ENCODE results near the gene CHPT1. TPM values are rescaled to one million over a fixed set of nuclear protein-coding genes. Genes with fewer than 3 reads are reported as not detected.

Gene CHPT1
- total RNA-seq, 2 experiments from 2014 or later = 17.1 to 20.0 TPM

DNA sequence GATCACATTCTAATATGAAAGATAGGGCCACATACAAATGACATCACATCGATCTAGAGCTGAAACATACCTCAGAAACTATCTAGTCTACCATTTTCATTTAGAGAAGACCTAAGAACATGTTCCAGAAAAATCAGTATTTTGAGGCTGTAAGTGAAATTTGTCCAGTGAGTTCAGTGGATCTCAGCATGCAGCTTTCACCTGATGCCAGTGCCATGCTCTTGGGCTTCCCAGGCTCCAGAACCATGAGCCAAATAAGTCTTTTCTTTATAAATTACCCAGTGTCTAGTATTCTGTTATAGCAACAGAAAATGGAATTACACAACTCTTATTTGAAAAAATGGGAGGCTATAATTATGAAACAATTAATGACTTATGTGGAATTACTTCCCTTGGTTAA lies 9.0 kb downstream of the CHPT1 start:
- CTCF ChIA-PET = interaction anchor here (0.6 kb wide), 1 partner anchor 118 kb away, joined by 3 read pairs; no protein-coding TSS in a partner anchor
- intact Hi-C loops (cut with micrococcal nuclease) = no loop called here

GRCh38 chr12:101707131-101707782 lies 9.8 kb downstream of the CHPT1 start:
- Mint-ChIP-seq H3K9me3 (no peaks in the 10 kb centered on the region), H3K27ac (no peak overlapping the region), H3K4me3 (no peak overlapping the region), H3K36me3 (ENCODE audit: low read depth) (no peaks in the 10 kb centered on the region), H3K27me3 (ENCODE audit: low read depth) (no peaks in the 10 kb centered on the region), H3K4me1 (ENCODE audit: low read depth) (peaks cover 20% of the 10 kb centered on the region)
- intact Hi-C loops (cut with micrococcal nuclease) = no loop called here
- CTCF ChIA-PET = no interaction called here
- no peak for DNase-seq

More for the DNA sequence above, 9.0 kb downstream of the CHPT1 start:
- Mint-ChIP-seq H3K4me1 (ENCODE audit: low read depth) (peaks cover 22% of the 10 kb centered on the region), H3K27me3 (ENCODE audit: low read depth) (no peaks in the 10 kb centered on the region), H3K27ac (no peak overlapping the region), H3K9me3 (no peaks in the 10 kb centered on the region), H3K4me3 (no peak overlapping the region), H3K36me3 (ENCODE audit: low read depth) (no peaks in the 10 kb centered on the region)
- no peak for DNase-seq

DNA sequence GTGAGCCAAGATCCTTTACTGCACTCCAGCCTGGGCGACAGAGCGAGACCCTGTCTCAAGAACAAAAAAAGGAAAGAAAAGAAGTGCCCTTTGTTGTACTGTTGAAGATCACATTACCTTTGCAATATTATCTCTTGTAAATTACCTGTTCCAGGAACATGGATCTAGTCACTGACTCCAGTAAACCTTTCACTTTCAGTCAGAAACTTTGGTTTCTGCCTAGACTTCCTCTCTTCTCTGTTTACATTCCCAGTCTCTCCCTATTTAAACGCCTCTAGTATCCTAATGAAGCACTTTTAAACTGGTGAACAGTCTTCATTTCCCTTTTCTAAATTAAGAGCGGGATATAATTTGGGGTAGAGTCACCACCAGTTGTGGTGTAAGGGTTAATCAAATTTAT lies 12.8 kb downstream of the CHPT1 start:
- H3K27me3 Mint-ChIP-seq (ENCODE audit: low read depth) = no peaks in the 10 kb centered on the region
- CTCF ChIA-PET = no interaction called here
- no peak for DNase-seq
- H3K4me3 Mint-ChIP-seq = no peak overlapping the region
- H3K9me3 Mint-ChIP-seq = no peaks in the 10 kb centered on the region
- peaks cover 20% of the 10 kb centered on the region for H3K4me1 Mint-ChIP-seq (ENCODE audit: low read depth)
- no peaks in the 10 kb centered on the region for H3K36me3 Mint-ChIP-seq (ENCODE audit: low read depth)
- no peak overlapping the region for H3K27ac Mint-ChIP-seq
- intact Hi-C loops (cut with micrococcal nuclease) = no loop called here

- intact Hi-C loops (cut with micrococcal nuclease) = no loop called here
- H3K36me3 Mint-ChIP-seq (ENCODE audit: low read depth) = peaks cover 3% of the 10 kb centered on the region
- CTCF ChIA-PET = interaction anchor here (0.5 kb wide), 1 partner anchor 173 kb away, joined by 4 read pairs; no protein-coding TSS in a partner anchor
These were observed 15.7 kb downstream of the CHPT1 start for GRCh38 chr12:101713059-101713682.

GRCh38 chr12:101713930-101714329 lies 16.5 kb downstream of the CHPT1 start:
- H3K4me3 Mint-ChIP-seq = no peak overlapping the region
- intact Hi-C loops (cut with micrococcal nuclease) = no loop called here
- H3K27ac Mint-ChIP-seq = no peak overlapping the region
- peaks cover 3% of the 10 kb centered on the region for H3K36me3 Mint-ChIP-seq (ENCODE audit: low read depth)
- H3K4me1 Mint-ChIP-seq (ENCODE audit: low read depth) = peaks cover 14% of the 10 kb centered on the region
- CTCF ChIA-PET = interaction anchor here (0.9 kb wide), 1 partner anchor 126 kb away, joined by 3 read pairs; no protein-coding TSS in a partner anchor
- DNase-seq = no peak
- H3K27me3 Mint-ChIP-seq (ENCODE audit: low read depth) = no peaks in the 10 kb centered on the region
- H3K9me3 Mint-ChIP-seq = no peaks in the 10 kb centered on the region

More at GRCh38 chr12:101713059-101713682, 15.7 kb downstream of the CHPT1 start:
- Mint-ChIP-seq H3K4me3 (no peak overlapping the region), H3K27me3 (ENCODE audit: low read depth) (no peaks in the 10 kb centered on the region), H3K9me3 (no peaks in the 10 kb centered on the region), H3K4me1 (ENCODE audit: low read depth) (peaks cover 15% of the 10 kb centered on the region), H3K27ac (no peak overlapping the region)
- no peak for DNase-seq

DNA sequence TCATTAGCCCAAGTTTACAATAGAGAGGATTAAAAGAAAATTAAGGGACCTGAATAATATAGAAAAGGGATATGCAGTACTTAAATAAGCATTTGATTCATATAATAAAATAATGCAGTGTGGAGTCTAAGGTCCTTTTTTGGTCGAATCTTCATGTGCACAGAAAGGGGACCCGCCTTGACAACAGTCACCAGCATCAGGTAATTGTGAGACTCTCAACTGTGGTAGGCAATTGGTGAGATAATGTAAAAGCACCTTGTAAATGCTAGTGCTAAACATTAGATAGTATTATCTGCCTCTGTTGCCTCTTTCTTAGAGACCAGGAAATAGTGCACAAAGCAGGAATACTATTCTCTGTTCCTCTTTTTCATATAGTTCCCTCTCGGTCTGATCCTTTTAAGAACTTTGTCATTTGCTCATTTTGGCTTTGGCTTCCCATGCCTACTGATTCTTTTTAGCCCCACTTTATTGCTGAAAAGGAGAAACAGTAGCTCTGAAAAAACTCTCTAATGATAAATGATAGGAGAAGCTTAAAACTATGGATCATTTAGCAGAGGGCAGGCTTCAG lies 17.5 kb downstream of the CHPT1 start:
- no peak overlapping the region for H3K4me3 Mint-ChIP-seq
- no peak for DNase-seq
- intact Hi-C loops (cut with micrococcal nuclease) = no loop called here
- CTCF ChIA-PET = interaction anchor here (1.0 kb wide), 1 partner anchor 225 kb away, joined by 6 read pairs; no protein-coding TSS in a partner anchor
- no peaks in the 10 kb centered on the region for H3K27me3 Mint-ChIP-seq (ENCODE audit: low read depth)
- H3K4me1 Mint-ChIP-seq (ENCODE audit: low read depth) = peaks cover 7% of the 10 kb centered on the region
- H3K9me3 Mint-ChIP-seq = no peaks in the 10 kb centered on the region
- H3K36me3 Mint-ChIP-seq (ENCODE audit: low read depth) = peaks cover 3% of the 10 kb centered on the region
- no peak overlapping the region for H3K27ac Mint-ChIP-seq

DNA sequence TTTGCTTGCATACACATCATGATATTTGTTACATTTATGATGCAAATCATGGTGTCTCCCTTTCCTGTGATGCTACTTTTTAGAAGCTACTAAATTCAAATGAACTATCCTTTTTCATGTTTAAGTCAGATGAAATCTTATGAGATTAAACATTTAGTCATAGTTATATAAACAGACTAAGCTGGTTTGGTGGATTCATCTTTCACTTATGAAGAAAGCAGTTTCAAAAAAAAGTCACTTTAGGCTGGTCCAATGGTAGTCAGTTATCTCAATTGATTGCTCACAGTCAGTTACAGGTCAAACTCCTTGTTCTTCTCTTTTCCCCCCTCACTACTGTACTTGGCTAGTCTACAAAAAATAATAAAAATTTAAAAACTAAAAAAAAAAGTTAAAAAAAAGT lies 22.1 kb downstream of the CHPT1 start:
- CTCF ChIA-PET = interaction anchor here (0.7 to 1.0 kb wide), 2 partner anchors 40 to 229 kb away, joined by 3 read pairs; no protein-coding TSS in a partner anchor
- H3K4me3 Mint-ChIP-seq = no peak overlapping the region

DNA sequence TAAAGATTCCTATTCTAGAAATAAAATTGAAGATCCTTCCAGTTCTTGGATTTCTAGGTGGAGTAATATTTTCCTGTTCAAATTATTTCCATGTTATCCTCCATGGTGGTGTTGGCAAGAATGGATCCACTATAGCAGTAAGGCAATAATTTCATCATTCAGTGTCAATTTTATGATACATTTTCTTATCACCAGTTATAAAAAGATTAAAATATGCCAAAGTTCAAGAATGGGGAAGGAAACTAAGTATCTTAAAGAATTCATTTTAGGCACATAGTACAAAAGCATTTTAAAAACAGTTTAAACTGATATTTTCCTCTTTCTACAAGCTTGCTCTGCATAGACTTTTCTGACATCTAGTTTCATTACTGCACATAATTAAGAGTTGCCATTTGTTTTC lies 22.7 kb downstream of the CHPT1 start:
- CTCF ChIA-PET = interaction anchor here (0.7 to 1.0 kb wide), 2 partner anchors 40 to 229 kb away, joined by 3 read pairs; no protein-coding TSS in a partner anchor
- H3K27me3 Mint-ChIP-seq (ENCODE audit: low read depth) = no peaks in the 10 kb centered on the region

More for the DNA sequence above, 22.1 kb downstream of the CHPT1 start:
- peaks cover 3% of the 10 kb centered on the region for H3K36me3 Mint-ChIP-seq (ENCODE audit: low read depth)
- no peaks in the 10 kb centered on the region for H3K9me3 Mint-ChIP-seq
- no peaks in the 10 kb centered on the region for H3K27me3 Mint-ChIP-seq (ENCODE audit: low read depth)
- no peak for DNase-seq
- intact Hi-C loops (cut with micrococcal nuclease) = no loop called here
- no peaks in the 10 kb centered on the region for H3K4me1 Mint-ChIP-seq (ENCODE audit: low read depth)
- no peak overlapping the region for H3K27ac Mint-ChIP-seq

GRCh38 chr12:101722392-101722791 lies 25.0 kb downstream of the CHPT1 start:
- H3K27me3 Mint-ChIP-seq (ENCODE audit: low read depth) = no peaks in the 10 kb centered on the region
- no peak overlapping the region for H3K27ac Mint-ChIP-seq
- no peak for DNase-seq
- peaks cover 5% of the 10 kb centered on the region for H3K4me1 Mint-ChIP-seq (ENCODE audit: low read depth)
- CTCF ChIA-PET = interaction anchor here (0.6 to 2.0 kb wide), 3 partner anchors 32 to 307 kb away, joined by 3 to 5 read pairs (median 5); partner anchors contain the start of gene GNPTAB
- intact Hi-C loops (cut with micrococcal nuclease) = no loop called here
- peaks cover 7% of the 10 kb centered on the region for H3K36me3 Mint-ChIP-seq (ENCODE audit: low read depth)
- no peak overlapping the region for H3K4me3 Mint-ChIP-seq
- H3K9me3 Mint-ChIP-seq = no peaks in the 10 kb centered on the region

More for the DNA sequence above, 22.7 kb downstream of the CHPT1 start:
- Mint-ChIP-seq H3K4me3 (no peak overlapping the region), H3K27ac (no peak overlapping the region), H3K4me1 (ENCODE audit: low read depth) (no peaks in the 10 kb centered on the region), H3K9me3 (no peaks in the 10 kb centered on the region), H3K36me3 (ENCODE audit: low read depth) (peaks cover 3% of the 10 kb centered on the region)
- intact Hi-C loops (cut with micrococcal nuclease) = no loop called here
- DNase-seq = no peak

GRCh38 chr12:101727098-101727497 lies 29.7 kb downstream of the CHPT1 start:
- intact Hi-C loops (cut with micrococcal nuclease) = no loop called here
- H3K9me3 Mint-ChIP-seq = no peaks in the 10 kb centered on the region
- H3K27me3 Mint-ChIP-seq (ENCODE audit: low read depth) = no peaks in the 10 kb centered on the region
- CTCF ChIA-PET = no interaction called here
- DNase-seq = no peak
- H3K4me3 Mint-ChIP-seq = no peak overlapping the region
- H3K27ac Mint-ChIP-seq = no peak overlapping the region
- H3K4me1 Mint-ChIP-seq (ENCODE audit: low read depth) = peaks cover 5% of the 10 kb centered on the region
- peaks cover 8% of the 10 kb centered on the region for H3K36me3 Mint-ChIP-seq (ENCODE audit: low read depth)

- no peak overlapping the region for H3K4me3 Mint-ChIP-seq
- peaks cover 5% of the 10 kb centered on the region for H3K4me1 Mint-ChIP-seq (ENCODE audit: low read depth)
- H3K27ac Mint-ChIP-seq = no peak overlapping the region
- CTCF ChIA-PET = interaction anchor here (0.6 kb wide), 1 partner anchor 26 kb away, joined by 3 read pairs; no protein-coding TSS in a partner anchor
- no peaks in the 10 kb centered on the region for H3K9me3 Mint-ChIP-seq
- no peaks in the 10 kb centered on the region for H3K27me3 Mint-ChIP-seq (ENCODE audit: low read depth)
- peaks cover 10% of the 10 kb centered on the region for H3K36me3 Mint-ChIP-seq (ENCODE audit: low read depth)
- intact Hi-C loops (cut with micrococcal nuclease) = no loop called here
- no peak for DNase-seq
These were observed 32.4 kb downstream of the CHPT1 start for GRCh38 chr12:101729842-101730241.

- CTCF ChIA-PET = no interaction called here
- H3K4me3 Mint-ChIP-seq = no peak overlapping the region
- H3K27ac Mint-ChIP-seq = no peak overlapping the region
- no peaks in the 10 kb centered on the region for H3K27me3 Mint-ChIP-seq (ENCODE audit: low read depth)
- no peaks in the 10 kb centered on the region for H3K4me1 Mint-ChIP-seq (ENCODE audit: low read depth)
- peaks cover 7% of the 10 kb centered on the region for H3K36me3 Mint-ChIP-seq (ENCODE audit: low read depth)
- intact Hi-C loops (cut with micrococcal nuclease) = no loop called here
- H3K9me3 Mint-ChIP-seq = no peaks in the 10 kb centered on the region
- DNase-seq = no peak
These were observed 34.9 kb downstream of the CHPT1 start for GRCh38 chr12:101732318-101732717.

Data from activated naive CD4-positive, alpha-beta T cell treated with anti-CD3 and anti-CD28 coated beads for 36 hours (primary cell).